HTERT RPE-1 (cell line): ENCODE data around the gene SPRED2.

Experiments used
- in situ Hi-C: fragments of 300-500 bp; cut with MboI; formaldehyde crosslinking; loops from 4 replicates; pipeline ENCODE4 v1.14.3; 2020; ENCODE audit warnings: low sequenced_read_pairs

The SPRED2 gene

DNA sequence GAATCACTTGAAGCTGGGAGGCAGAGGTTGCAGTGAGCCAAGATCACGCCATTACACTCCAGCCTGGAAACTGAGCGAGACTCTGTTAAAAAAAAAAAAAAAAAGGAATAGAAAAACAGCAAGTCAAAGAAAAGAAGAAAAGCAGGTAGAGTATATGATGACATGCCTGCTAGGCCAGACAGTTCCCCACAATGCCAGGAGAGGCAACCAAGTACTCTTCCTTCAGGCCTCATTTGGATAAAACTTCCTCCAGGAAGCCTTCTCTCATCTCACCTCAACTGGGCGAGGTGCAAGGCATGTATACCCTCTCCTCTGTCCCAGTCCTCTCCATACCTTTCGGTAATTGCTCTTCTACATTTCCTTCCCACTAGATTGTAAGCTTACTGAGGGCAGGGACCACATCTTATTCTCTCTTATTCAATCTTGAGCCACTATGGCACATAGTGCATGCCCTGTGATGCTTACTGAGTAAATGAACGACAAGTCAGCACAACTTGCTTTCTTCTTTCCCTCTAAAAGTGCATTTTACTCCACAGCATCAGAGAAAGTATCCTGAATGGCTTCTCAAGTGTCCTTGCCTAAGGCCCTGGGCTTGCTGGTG is 10.1 kb upstream of the SPRED2 start:
- in situ Hi-C loops = no loop called here

DNA sequence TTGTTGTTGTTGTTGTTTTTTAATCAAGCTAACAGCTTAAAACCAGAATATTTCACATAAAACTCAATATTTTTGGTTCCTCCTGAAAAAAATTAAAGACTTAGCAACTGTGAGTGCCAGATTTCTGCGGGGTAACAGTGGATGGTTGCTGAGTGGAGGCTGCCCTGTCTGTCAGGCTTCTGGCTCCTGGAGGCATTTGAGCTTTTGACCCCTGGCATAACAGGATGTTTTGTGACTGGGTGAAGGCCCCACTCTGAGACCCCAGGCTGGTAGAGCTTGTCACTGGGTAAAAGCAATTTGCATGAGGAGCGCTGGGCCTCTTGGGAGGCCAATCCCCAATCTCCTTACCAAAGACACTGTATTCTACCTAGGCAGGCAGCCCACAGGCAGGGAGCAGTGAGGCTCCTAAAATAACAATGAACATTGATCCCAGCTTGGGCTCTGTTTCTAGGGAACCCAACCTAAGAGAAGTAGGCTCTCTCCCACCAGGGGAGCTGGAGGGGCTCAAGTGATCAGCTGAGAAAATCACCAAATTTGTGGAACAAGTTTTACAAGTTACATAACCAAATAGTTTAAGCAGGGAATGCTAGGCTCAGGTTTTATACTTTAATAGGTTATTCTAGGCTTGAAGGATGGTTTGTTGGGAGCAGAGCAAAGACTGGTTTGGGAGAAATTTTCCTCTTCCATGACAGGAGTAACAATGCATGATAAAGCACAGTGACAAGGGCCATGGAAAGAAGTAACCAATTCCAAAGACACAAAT is 5.9 kb upstream of the SPRED2 start:
- in situ Hi-C loops = no loop called here

DNA sequence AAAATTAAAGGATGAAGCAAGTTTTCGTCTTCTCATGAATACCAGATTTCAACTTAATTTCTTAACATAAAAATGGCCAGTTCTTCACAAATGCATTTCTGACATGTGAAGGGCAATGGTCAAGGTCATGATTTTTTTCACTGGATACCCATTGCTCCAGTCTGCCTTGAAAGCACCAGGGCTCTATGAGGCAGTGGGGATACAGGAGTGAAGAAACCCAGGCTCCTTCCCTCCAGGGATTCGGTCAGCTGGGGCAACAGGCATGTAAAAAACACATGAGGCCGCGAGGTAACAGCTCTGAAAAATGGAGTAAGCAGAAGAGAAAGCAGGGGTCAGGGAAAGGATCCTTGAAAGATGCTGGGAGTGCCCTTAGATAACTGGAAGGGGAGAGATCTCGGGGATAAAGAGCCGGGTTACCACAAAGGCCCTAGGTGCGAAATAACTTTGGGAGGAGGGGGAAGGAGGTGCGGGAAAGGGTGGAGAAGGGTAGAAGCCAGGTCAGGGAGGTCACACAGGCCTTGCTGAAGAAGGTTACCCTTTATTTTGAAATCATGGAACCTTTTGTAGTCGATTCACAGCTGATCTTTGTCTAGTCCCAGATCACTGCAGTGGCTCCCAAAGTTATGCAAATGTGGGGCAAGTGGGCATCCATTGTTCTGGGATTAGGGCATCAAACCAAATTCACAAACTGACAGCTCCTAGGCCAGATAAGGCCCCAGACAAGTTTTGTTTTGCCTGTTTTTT is 5.2 kb upstream of the SPRED2 start:
- in situ Hi-C loops = no loop called here

DNA sequence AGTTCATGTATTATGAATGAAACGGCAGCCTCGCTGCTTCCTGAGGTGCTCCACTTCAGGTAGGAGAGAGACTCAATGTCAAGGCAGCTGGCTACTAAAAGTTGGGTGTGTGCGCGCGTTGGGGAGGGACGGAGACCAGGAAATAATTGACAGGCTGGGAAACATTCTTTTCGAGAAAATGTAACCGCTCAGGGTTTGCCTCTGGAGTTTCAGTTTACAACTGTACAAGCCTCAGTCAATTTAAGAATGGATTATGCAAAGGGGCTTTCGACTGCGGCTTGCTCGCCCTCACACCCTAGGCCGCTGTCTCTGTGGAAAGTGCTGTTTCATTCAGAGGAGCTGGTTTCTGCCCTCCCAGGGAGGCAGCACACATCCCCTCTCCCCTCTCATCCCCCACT is 4.4 kb upstream of the SPRED2 start:
- in situ Hi-C loops = no loop called here

DNA sequence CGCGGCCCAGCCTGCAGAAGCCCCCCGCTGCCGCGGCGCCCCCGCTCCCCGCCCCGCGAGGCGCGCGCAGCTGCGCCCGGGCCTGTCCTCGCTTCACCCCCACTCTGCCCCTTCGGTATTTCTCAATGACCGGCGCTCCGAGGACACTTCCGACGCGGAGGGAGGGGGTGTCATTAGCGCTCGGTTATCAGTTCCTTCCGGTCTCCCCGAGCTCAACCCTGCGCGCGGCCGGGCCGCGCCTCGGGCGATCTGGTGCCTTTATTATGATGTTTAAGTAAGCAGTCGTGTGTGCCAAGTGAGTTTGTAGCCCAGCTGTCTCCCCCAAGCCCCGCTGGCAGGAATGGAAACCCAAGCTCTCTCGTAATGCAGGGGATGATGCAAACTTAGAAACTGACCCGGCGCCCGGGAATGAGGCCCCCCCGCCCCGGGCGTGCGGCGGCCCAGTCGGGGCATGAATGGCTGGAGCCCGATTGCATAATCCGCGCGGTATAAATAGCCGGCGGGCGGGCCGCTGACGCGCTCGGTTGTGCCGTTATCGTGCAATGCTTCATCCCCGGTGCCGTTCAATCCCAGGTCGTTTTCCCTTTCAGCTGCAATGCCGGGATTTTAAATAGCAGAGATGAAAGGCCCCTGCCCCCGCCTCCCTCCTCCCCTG is 3.9 kb upstream of the SPRED2 start:
- in situ Hi-C loops = no loop called here

DNA sequence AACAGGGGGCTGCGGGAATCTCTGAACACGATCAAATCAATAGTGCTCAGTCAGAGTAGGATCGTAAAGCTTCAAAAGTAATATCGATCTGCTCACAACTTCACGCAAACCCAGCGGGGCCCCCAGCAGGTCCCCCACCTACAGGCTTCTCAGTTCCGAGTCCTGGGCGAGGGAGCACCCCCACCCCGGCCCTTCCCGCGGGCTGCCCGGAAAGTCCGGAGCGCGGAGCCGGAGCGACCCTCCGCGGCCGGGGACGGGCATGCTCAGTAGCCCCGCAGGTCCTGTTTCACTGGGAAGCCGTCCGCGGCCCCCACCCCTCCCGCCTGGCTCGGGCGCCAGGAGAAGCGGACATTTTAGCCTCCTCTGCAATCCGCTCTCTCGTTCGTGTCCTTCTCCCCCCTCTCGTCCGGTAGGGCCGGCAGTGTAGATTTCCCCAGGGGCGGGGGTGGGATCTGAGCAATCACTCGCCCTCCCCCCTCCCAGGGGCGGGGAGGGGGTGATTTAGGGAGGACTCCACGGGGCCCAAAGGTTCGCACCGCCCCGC is 3.3 kb upstream of the SPRED2 start:
- in situ Hi-C loops = no loop called here

DNA sequence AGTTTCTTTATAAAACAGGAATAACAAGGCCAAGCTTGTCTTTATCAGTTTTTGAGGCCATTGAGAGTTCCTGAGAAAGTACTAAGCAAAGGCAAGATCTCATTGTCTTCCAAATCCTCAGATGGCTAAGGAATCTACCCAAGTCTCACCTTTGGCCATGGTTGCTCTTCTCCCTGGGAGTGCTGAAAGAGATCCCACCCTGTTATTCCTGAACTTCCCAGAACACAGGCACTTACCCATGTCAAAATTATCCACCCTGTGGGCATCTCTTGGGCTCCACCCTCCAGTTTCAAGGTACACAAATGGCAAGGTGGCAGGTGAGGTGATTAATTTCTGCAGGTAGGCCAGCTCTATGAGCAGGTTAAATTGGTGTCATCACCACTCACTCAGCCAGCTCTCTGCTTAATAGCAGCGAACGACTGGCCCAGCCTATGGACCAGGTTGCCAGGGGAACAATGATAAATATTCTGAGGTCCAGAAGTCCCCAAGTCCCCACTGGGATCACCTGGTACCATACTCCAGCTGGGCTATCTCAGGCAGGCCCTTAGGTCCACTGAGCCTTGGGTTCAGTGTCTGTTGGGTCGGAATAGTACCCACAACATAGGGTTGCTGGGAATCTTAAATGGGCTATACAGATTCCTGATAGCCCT is 2.3 kb upstream of the SPRED2 start:
- in situ Hi-C loops = no loop called here

DNA sequence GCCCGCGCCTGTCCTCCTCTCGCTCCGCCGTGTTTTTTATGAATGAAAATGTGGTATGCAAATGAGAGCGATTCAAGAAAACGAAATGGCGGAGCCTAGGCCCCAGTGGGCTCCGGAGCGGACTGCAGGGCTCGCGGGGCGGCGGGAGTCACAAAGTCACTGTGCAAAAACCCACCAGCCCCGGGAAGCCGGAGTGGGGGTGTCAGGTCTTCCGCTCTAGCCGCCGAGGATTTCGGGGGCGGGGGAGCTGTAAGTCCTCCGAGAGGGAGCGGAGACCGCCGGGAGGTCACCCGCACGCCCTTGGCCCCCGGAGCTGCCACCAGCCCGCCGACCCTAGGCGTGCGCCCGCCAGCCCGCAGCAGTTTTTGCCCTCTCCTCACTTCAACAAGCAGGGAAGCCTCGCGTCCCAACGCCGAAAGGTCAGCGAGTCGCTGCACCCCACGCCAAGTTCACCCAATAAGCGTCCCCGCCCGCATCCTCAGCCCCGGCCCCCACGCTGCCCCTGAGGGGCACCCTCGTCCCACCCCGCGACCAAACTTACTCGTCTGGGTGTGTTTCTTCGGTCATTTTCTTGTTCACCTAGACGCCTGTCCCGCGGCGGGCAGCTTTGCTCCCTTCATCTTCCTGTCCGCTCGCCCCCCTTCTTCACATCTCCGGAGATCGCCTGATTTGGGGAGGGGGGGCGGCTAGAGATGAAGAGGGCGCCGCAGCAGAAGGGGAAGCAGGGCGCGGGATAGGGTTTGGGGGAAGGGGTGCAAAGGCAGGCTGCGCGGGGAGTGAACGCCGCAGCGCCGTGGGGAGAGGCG is 775 bp downstream of the SPRED2 start:
- in situ Hi-C loops = no loop called here

DNA sequence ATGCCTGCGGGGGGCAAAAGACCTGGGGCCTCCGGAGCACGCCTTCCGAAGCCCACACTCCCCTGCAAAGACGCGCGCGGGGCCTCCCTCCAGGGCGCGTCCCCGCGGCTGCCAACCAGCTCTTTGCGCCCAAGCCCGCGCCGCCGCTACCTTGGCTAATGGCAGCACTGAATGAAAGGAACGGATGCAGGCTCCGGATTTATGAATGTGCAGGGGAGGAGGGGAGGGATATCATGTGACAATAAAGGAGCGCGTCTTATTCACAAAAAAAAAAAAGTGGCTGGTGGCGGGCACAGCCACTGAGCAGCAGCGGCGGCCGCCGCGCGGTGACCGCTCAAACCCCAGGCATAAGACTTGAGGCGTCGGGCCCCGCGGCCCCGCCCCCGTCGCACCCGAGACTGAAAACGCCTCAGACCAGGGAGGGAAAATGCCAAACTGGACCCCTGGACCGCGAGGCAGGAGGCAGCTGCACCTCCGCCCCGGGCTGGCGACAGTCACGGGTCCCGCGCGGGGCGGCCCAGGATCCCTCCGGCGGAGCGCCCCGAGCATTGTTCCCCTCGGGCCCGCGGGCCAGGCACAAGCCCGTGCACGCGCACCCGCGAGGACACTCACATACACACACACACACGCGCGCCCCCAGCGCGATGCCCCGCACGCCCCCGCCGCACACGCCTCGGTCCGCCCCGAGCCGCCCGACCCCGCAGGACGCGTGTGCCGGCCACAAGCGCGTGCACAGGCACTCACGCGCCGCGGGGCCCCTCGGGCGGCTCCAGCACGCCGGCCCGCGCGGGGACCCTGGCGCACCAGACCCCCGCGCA is 1.6 kb downstream of the SPRED2 start:
- in situ Hi-C loops = no loop called here

DNA sequence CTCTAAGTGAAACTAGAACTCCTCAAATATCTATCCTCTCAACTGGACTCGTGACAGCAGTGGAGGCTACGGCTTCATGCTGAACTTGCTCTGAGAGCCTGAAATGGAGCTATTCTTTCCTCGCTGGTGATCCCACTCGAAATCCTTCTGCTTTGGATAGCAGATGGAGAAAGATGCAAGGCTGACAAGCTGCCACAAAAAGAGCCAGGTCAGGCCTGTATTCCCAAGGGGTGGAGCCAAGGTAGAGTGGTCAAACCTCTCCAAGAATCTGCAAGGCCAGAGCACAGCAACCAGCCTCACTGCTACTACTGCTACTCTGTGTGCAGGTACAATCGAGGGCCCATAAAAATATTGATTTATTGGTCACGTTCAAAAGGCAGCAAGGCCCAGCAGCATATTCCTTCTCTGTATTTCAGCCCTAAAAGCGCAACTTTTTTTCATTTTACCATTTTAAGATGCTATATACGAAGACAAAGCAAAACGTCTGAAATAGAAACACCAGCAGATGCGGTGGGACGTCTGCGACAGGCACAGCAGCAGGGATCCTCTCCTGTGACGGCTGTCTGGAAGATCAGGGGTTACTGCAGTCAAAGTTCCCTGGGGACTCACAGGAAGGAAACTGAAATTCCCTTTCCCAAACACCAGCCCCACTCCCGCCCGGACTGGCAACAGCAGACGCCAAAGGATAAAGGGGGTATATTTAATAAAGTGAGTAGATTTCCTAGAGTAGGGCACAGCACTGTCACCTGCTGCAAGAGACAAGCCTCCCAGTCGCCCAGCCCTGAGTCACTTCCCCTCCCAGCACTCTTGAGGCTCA is 2.4 kb downstream of the SPRED2 start:
- in situ Hi-C loops = no loop called here

DNA sequence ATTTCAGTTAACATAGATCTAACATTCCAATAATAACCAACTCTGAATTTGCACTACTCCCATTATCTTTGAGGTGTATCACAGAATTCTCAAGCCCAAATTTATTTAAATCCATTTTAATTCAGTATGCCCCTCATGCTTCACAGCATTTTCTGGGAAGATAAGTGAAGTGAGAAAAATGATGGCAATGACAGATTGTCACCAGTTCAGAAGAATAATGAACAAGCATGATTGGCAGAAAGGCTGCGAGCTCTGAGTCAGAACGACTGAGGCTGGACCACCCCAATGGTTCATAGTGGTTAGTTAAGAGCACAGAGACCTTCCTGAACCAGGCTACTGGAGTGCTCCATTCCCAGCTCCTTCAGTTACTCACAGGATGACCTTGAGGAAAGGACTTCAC is 4.9 kb downstream of the SPRED2 start:
- in situ Hi-C loops = no loop called here

DNA sequence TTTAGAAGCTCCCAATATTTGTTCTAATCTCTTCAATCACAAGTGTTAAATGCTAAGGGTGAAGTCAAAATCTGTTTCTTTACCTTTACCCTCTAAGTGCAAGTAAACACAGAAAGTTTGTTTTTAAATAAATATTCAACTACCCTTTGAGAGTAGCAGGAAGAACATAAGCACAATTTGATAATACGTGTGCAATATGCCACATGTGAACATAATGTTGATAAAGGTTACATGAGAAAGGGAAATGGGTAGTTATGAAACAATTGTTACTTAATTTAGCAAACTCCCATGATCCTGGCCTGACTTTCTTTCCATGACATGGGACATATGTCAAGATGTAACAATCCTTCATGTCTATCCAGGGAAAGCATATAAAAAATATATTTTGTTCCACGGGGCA is 7.1 kb downstream of the SPRED2 start:
- in situ Hi-C loops = no loop called here

DNA sequence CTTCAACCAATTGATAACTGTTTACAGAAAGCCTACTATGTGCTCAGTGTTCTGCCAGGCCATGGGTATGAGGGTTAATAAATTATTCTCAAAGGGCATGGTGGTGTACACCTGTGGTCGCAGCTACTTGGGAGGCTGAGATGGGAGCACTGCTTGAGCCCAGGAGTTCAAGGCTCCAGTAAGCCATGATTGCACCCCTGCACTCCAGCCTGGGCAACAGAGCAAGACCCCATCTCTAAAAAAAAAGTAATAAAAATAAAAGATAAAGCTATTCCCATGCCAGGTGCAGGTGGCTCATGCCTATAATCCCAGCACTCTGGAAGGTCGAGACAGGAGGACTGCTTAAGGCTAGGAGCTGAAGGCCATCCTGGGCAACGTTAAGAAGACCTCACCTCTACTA is 8.0 kb downstream of the SPRED2 start:
- in situ Hi-C loops = no loop called here

DNA sequence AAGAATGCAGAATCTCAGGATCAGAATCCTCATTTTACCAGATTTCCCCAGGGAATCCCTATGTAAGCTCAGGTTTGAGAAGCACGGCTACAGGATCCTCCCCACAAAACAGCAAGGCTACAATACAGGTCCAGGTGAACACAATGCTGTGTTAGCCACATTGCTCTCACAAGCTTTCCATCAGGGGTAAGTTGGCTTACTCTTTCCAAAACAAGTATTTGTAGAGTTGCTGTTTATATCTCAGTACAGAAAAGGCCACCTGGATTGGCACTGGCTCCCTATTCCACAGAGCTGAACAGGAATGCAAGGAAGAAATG is 11.0 kb downstream of the SPRED2 start:
- in situ Hi-C loops = no loop called here

DNA sequence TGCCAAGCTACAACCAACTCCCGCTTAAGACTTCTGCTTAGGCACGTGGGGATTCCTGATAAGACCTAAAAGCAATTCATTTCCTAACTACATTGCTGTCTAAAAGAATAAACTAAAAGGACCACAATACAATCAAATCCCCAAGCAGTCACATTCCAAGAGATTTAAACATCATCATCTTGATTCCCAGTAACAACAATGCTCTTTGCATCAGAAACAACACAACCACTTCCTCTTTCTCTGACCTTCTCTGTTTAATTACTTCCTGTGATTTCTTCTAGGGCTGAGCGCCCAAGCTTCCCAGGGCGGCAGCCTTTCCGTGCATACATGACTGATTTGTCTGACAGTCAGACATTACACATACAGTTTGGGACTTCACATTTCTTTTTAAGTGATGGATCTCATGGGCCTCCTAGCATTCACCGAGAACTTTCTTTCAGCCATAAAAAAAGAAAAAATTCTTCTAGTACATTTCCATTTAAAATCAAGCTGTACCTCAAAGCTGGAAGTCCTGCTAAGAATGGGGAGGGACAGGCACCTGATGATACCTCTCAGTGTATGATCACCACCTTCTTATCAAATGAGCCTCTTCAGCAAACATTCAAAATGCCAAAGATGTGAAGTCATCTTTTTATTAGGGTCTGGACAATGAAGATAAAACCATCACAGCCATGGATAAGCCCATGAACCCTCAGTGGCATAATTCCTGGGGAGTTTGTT is 11.5 kb downstream of the SPRED2 start:
- in situ Hi-C loops = no loop called here

DNA sequence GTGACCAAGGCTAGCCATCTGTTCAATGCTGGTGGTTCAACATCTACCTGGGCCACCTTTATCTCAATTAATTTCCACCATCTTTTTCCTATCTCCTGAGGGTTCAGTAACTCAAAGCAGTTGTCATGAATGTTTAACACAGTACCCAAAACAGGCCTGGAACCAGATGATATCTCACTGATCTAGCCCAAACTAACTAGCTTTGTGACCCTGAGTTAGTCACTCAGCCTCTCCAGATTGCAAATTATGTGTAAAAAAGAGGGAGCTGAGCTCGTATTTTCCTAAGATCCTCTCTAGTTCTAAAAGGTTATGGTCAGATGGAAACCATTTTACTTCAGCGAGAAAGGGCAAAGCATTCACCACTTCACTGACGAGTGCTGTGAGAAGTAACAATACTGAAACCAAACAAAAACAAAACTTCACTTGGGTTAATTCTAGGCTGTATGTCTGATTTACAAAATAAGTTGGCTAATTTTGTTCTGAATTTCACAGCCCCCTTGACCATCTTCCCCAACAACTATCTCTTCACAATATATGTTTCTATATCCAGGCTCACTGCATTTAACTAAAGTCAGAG is 14.8 kb downstream of the SPRED2 start:
- in situ Hi-C loops = no loop called here

DNA sequence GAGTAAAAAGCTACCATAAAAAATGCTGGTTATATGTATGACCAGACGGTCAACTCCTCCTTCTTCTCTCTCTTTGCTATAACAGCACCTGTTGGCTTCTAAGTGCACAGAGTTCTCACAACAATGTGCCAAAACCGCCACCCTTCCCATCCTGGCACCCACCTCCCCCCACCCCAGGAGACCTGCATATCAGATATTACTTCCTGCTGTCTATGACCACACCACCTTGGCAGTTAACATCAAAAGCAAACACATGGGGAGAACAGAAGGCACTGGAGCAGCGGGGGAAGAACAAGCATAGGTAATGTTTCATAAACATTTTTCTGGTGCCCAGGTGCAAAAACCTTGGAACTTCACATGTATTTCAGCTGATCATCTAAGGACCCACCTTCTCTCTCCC is 15.5 kb downstream of the SPRED2 start:
- in situ Hi-C loops = no loop called here

DNA sequence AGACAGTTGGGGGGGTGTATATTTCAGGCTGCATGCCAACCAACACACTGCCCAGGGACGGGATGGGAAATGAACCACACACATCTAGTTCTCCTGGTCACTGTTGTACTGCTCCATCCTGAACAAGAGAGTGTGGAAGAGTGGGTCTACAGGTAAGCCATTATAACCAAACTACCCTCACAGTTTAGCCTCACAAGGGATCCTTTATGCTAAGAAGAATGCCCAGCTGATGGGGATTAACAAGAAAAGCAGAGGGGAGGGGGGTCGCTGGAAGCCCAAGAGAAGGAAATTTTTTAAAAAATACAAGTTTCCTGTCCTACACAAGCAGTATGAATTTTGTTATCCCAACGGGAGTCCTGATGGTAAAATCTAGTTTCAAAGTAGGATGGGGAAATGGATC is 16.1 kb downstream of the SPRED2 start:
- in situ Hi-C loops = no loop called here
